Gastroesophageal sphincter (tissue), 4 donors: ENCODE data around the gene RTBDN. TPM values are rescaled to one million over a fixed set of nuclear protein-coding genes. Genes with fewer than 3 reads are reported as not detected.

Experiments
- ATAC-seq: fragments of 150-250 bp; one replicate; pipeline ENCODE4 v1.9.1; 2016; ENCODE audit warnings: mild to moderate bottlenecking, moderate library complexity
- H3K27ac ChIP-seq, 4 donors: fragments of 200-600 bp; sonication (generic) in 3 of 4; 1 replicate in 3 of 4; 2 replicates in 1 of 4; pipeline ENCODE4 v1.5.1; 2016 to 2019
- H3K27me3 ChIP-seq: fragments of 200-600 bp; sonication (generic); one replicate; pipeline ENCODE4 v1.5.1; 2019
- H3K36me3 ChIP-seq, 2 donors: fragments of 200-600 bp; sonication (generic); one replicate each; pipeline ENCODE4 v1.5.1; 2019; ENCODE audit warnings: control low read depth in 1 of 2
- H3K4me1 ChIP-seq, 3 donors: fragments of 200-600 bp; sonication (generic); 1 replicate in 2 of 3; 2 replicates in 1 of 3; pipeline ENCODE4 v1.5.1; 2016 to 2019; ENCODE audit warnings: control low read depth in 2 of 3
- H3K4me3 ChIP-seq, 2 donors: fragments of 200-600 bp; sonication (generic); one replicate each; pipeline ENCODE4 v1.5.1; 2019; ENCODE audit warnings: mild to moderate bottlenecking in 1 of 2, moderate library complexity in 1 of 2
- H3K9me3 ChIP-seq, 3 donors: fragments of 200-600 bp; sonication (generic); one replicate each; pipeline ENCODE4 v1.5.1; 2017 to 2019; ENCODE audit warnings: control low read depth in 2 of 3
- CTCF ChIP-seq, 4 experiments: fragments of 200-600 bp in 2 of 4; fragments of 450-650 bp in 2 of 4; sonication (generic) in 1 of 4; IDR thresholded peaks; one replicate each; pipeline ENCODE4 v1.5.1; 2017 to 2019; ENCODE audit warnings: antibody characterized with exemption in 4 of 4, mild to moderate bottlenecking in 2 of 4, moderate library complexity in 2 of 4
- EP300 ChIP-seq: sonication (generic); formaldehyde crosslinking; IDR thresholded peaks from one replicate; pipeline ENCODE4 v1.6.1; 2017; ENCODE audit warnings: antibody characterized with exemption, mild to moderate bottlenecking
- POLR2A ChIP-seq, 2 donors: fragments of 450-650 bp; IDR thresholded peaks; one replicate each; pipeline ENCODE4 v1.6.1; 2017; ENCODE audit warnings: antibody characterized with exemption in 2 of 2, mild to moderate bottlenecking in 2 of 2, moderate library complexity in 1 of 2
- POLR2AphosphoS5 ChIP-seq: sonication (generic); formaldehyde crosslinking; IDR thresholded peaks from one replicate; pipeline ENCODE4 v1.6.1; 2017; ENCODE audit warnings: antibody characterized with exemption
- WGBS, 2 donors: methylation state at CpG; one replicate each; pipeline ENCODE4 v1.1.5; 2018; ENCODE audit warnings: low coverage in 1 of 2; 5-methylcytosine and 5-hydroxymethylcytosine counted together
- total RNA-seq, 4 donors: library from RNA; depleted of rRNA; stranded (reverse); fragments of >200 nt; gene quantifications; one replicate each; pipeline ENCODE4 v1.1.0, GENCODE V29; 2016

RTBDN gene
- total RNA-seq, 4 donors from 2014 or later = 1.1 TPM; not detected in 3

GRCh38 chr19:12838886-12839756, 4.7 kb upstream of the RTBDN start:
- H3K4me1 ChIP-seq = peaks cover 0 to 32% (median 14%) of the 10 kb centered on the region in 3 donors
- H3K36me3 ChIP-seq = no peaks in the 10 kb centered on the region
- no peaks in the 10 kb centered on the region for H3K9me3 ChIP-seq
- TF ChIP-seq POLR2A (IDR thresholded peaks at IDR 0.05) = no peak
- TF ChIP-seq POLR2AphosphoS5 = no peak
- no peak for TF ChIP-seq EP300
- no peak for TF ChIP-seq CTCF (IDR thresholded peaks at IDR 0.05)
- H3K27ac ChIP-seq = no peak overlapping the region
- peaks cover 100% of the 10 kb centered on the region for H3K27me3 ChIP-seq
- peak overlapping the region in 1 of 2 donors; percentile 39 for H3K4me3 ChIP-seq
- WGBS, 2 donors = 41 to 51% methylated on average over 4 to 5 of the region's 21 CpGs
- no peak for ATAC-seq

GRCh38 chr19:12838182-12838885, 4.0 kb upstream of the RTBDN start, which contains the start of gene MAST1:
Gene MAST1 (plus strand): TSS chr19:12838515. CDS start chr19:12838573, 58 bp downstream.
- H3K27ac ChIP-seq = no peak within 1 kb of the TSS
- no peaks in the 10 kb centered on the region for H3K36me3 ChIP-seq
- peak within 1 kb of the TSS in 1 of 2 donors; percentile 39 for H3K4me3 ChIP-seq
- H3K4me1 ChIP-seq = peaks cover 0 to 40% (median 18%) of the 10 kb centered on the region in 3 donors
- peak; percentile 67 for ATAC-seq
- H3K9me3 ChIP-seq = no peaks in the 10 kb centered on the region
- peaks cover 100% of the 10 kb centered on the region for H3K27me3 ChIP-seq
- TF ChIP-seq CTCF (IDR thresholded peaks at IDR 0.05) (peak in 3 of 4 experiments; percentile 31 to 54 (median 41)), POLR2AphosphoS5 (no peak)
- 0% methylated on average over 1 of the region's 69 CpGs; no CpG with 5 or more reads in 1 of the 2 donors for WGBS, 2 donors

- H3K27ac ChIP-seq = no peak overlapping the region
- 70 to 80% methylated on average over 4 of the region's 4 CpGs for WGBS, 2 donors
- no peak for TF ChIP-seq EP300
- TF ChIP-seq POLR2A (IDR thresholded peaks at IDR 0.05) = no peak
- no peaks in the 10 kb centered on the region for H3K36me3 ChIP-seq
- H3K27me3 ChIP-seq = peaks cover 100% of the 10 kb centered on the region
- peaks cover 0 to 51% (median 18%) of the 10 kb centered on the region in 3 donors for H3K4me1 ChIP-seq
- H3K4me3 ChIP-seq = no peak overlapping the region
- no peaks in the 10 kb centered on the region for H3K9me3 ChIP-seq
- ATAC-seq = no peak
Observed at GRCh38 chr19:12837225-12837624, 2.8 kb upstream of the RTBDN start.

- TF ChIP-seq POLR2AphosphoS5 = no peak
- TF ChIP-seq CTCF (IDR thresholded peaks at IDR 0.05) = no peak
- TF ChIP-seq POLR2A (IDR thresholded peaks at IDR 0.05) = no peak
- no peak for TF ChIP-seq EP300
- no peak for ATAC-seq
- peaks cover 100% of the 10 kb centered on the region for H3K27me3 ChIP-seq
Observed at GRCh38 chr19:12836529-12836863, 2.1 kb upstream of the RTBDN start.

GRCh38 chr19:12834976-12835757, 788 bp upstream of the RTBDN start:
- H3K27me3 ChIP-seq = peaks cover 100% of the 10 kb centered on the region
- no peak overlapping the region for H3K4me3 ChIP-seq
- H3K36me3 ChIP-seq = no peaks in the 10 kb centered on the region
- no peak for TF ChIP-seq EP300
- no peak for TF ChIP-seq CTCF (IDR thresholded peaks at IDR 0.05)
- no peak for TF ChIP-seq POLR2AphosphoS5
- no peak for TF ChIP-seq POLR2A (IDR thresholded peaks at IDR 0.05)
- H3K9me3 ChIP-seq = no peaks in the 10 kb centered on the region
- 2 to 4% methylated on average over 15 to 18 of the region's 39 CpGs for WGBS, 2 donors
- peaks cover 0 to 40% (median 13%) of the 10 kb centered on the region in 3 donors for H3K4me1 ChIP-seq
- no peak for ATAC-seq
- H3K27ac ChIP-seq = no peak overlapping the region

More at GRCh38 chr19:12836529-12836863, 2.1 kb upstream of the RTBDN start:
- Histone ChIP-seq H3K4me3 (no peak overlapping the region), H3K4me1 (peaks cover 0 to 51% (median 18%) of the 10 kb centered on the region in 3 donors), H3K36me3 (no peaks in the 10 kb centered on the region), H3K27ac (no peak overlapping the region), H3K9me3 (no peaks in the 10 kb centered on the region)
- WGBS, 2 donors = 0 to 7% methylated on average over 1 to 2 of the region's 6 CpGs
